Neural cell (in vitro differentiated cells): ENCODE data around the gene GPI. TPM values are rescaled to one million over a fixed set of nuclear protein-coding genes. Genes with fewer than 3 reads are reported as not detected.
"Not testable (repeated sequence)": the region's sequence is repeated elsewhere in the genome, so short reads cannot be mapped to it uniquely, and the experiment has no call there.

Source experiments
- H2AFZ ChIP-seq: fragments of 200-600, 300-800 bp; sonication (generic), shearing (Covaris generic); 2 replicates; pipeline ENCODE4 v1.6.0; 2014; ENCODE audit warnings: low read depth, mild to moderate bottlenecking, antibody characterized with exemption, low read length, moderate library complexity
- H3F3A ChIP-seq: fragments of 200-600 bp; shearing (Covaris generic); 2 replicates; pipeline ENCODE4 v1.6.1; 2016; ENCODE audit warnings: mild to moderate bottlenecking, moderate library complexity, mixed read lengths, antibody characterized with exemption, low read length; ENCODE audit not compliant: insufficient read depth, poor library complexity, severe bottlenecking
- H3K27ac ChIP-seq: fragments of 200-600, 300-800 bp; sonication (generic), shearing (Covaris generic); 2 replicates; pipeline ENCODE4 v1.5.1; 2014; ENCODE audit warnings: mild to moderate bottlenecking, low read length, moderate library complexity
- H3K27me3 ChIP-seq: fragments of 300-800, 200-600 bp; sonication (generic), shearing (Covaris generic); 2 replicates; pipeline ENCODE4 v1.6.0; 2014; ENCODE audit warnings: mild to moderate bottlenecking, low read depth, low read length, moderate library complexity; ENCODE audit not compliant: insufficient read depth
- H3K36me3 ChIP-seq: fragments of 300-800, 200-600 bp; sonication (generic), shearing (Covaris generic); 2 replicates; pipeline ENCODE4 v1.5.1; 2014; ENCODE audit warnings: mild to moderate bottlenecking, antibody characterized with exemption, low read length, moderate library complexity; ENCODE audit not compliant: insufficient read depth
- H3K4me2 ChIP-seq: fragments of 300-800, 200-600 bp; sonication (generic), shearing (Covaris generic); 2 replicates; pipeline ENCODE4 v1.6.0; 2014; ENCODE audit warnings: mild to moderate bottlenecking, low read length
- H3K4me3 ChIP-seq: fragments of 300-800, 200-600 bp; sonication (generic), shearing (Covaris generic); 2 replicates; pipeline ENCODE4 v1.5.1; 2014; ENCODE audit warnings: mild to moderate bottlenecking, low read length, moderate library complexity
- H3K79me2 ChIP-seq: fragments of 200-600 bp; shearing (Covaris generic); replicated peaks from 2 replicates; pipeline ENCODE4 v1.6.0; 2014; ENCODE audit warnings: mild to moderate bottlenecking, low read length, moderate library complexity; ENCODE audit not compliant: insufficient read depth
- H3K9ac ChIP-seq: fragments of 300-800, 200-600 bp; sonication (generic), shearing (Covaris generic); 2 replicates; pipeline ENCODE4 v1.6.1; 2016; ENCODE audit warnings: mild to moderate bottlenecking, low read length, mixed read lengths
- H3K9me2 ChIP-seq: fragments of 200-600 bp; shearing (Covaris generic); 2 replicates; pipeline ENCODE4 v1.6.1; 2016; ENCODE audit warnings: mild to moderate bottlenecking, low read length, mixed read lengths; ENCODE audit not compliant: insufficient read depth
- H3K9me3 ChIP-seq: fragments of 200-600, 300-800 bp; sonication (generic), shearing (Covaris generic); 2 replicates; pipeline ENCODE4 v1.6.1; 2016; ENCODE audit warnings: mild to moderate bottlenecking, mixed run types, low read length, moderate library complexity, mixed read lengths
- H4K20me1 ChIP-seq: fragments of 200-600 bp; shearing (Covaris generic); 2 replicates; pipeline ENCODE4 v1.6.1; 2016; ENCODE audit warnings: mild to moderate bottlenecking, mixed run types; ENCODE audit not compliant: insufficient read depth
- CTCF ChIP-seq: fragments of 450-650 bp; IDR thresholded peaks from 2 replicates; pipeline ENCODE4 v1.5.1; 2014; ENCODE audit warnings: antibody characterized with exemption, mild to moderate bottlenecking, moderate library complexity; ENCODE audit not compliant: poor library complexity, severe bottlenecking
- EP300 ChIP-seq: fragments of 450-650 bp; conservative IDR thresholded peaks from 2 replicates; pipeline ENCODE4 v1.6.1; 2014; ENCODE audit warnings: antibody characterized with exemption, mild to moderate bottlenecking, moderate library complexity; ENCODE audit not compliant: poor library complexity, severe bottlenecking
- EZH2 ChIP-seq: fragments of 200-600, 300-800 bp; shearing (Covaris generic), sonication (generic); IDR thresholded peaks from 2 replicates; pipeline ENCODE4 v1.6.1; 2014; ENCODE audit warnings: antibody characterized with exemption, low read length, borderline replicate concordance, mild to moderate bottlenecking; ENCODE audit not compliant: insufficient read depth, poor library complexity, severe bottlenecking
- MXI1 ChIP-seq: fragments of 450-650 bp; conservative IDR thresholded peaks from 2 replicates; pipeline ENCODE4 v1.6.1; 2014; ENCODE audit warnings: antibody characterized with exemption, mild to moderate bottlenecking; ENCODE audit not compliant: poor library complexity, severe bottlenecking
- POLR2AphosphoS5 ChIP-seq: IDR thresholded peaks from 2 replicates; pipeline ENCODE4 v1.6.1; 2012
- RAD21 ChIP-seq: fragments of 450-650 bp; conservative IDR thresholded peaks from 2 replicates; pipeline ENCODE4 v1.6.1; 2014; ENCODE audit warnings: antibody characterized with exemption, mild to moderate bottlenecking, moderate library complexity
- REST ChIP-seq: IDR thresholded peaks from 2 replicates; pipeline ENCODE4 v1.6.1; 2012; ENCODE audit warnings: borderline replicate concordance
- SMC3 ChIP-seq: fragments of 450-650 bp; conservative IDR thresholded peaks from 2 replicates; pipeline ENCODE4 v1.6.1; 2014; ENCODE audit warnings: antibody characterized with exemption, mild to moderate bottlenecking, moderate library complexity; ENCODE audit not compliant: poor library complexity
- TAF1 ChIP-seq: IDR thresholded peaks from 2 replicates; pipeline ENCODE4 v1.6.1; 2012; ENCODE audit warnings: low read depth
- polyA plus RNA-seq: library from polyadenylated mRNA; depleted of rRNA; stranded (reverse); fragments of >200 nt; gene quantifications from 2 replicates; pipeline ENCODE4 v1.2.3, GENCODE V29; 2014

Gene GPI
- polyA plus RNA-seq, 1 donor from 2014 or later: 113 TPM

GRCh38 chr19:34327851-34328250 is 37.1 kb upstream of the GPI start:
- Histone ChIP-seq H3K9me2 (no peaks in the 10 kb centered on the region), H4K20me1 (no peaks in the 10 kb centered on the region), H3K9ac (no peak overlapping the region), H3K79me2 (no peaks in the 10 kb centered on the region), H3K9me3 (no peaks in the 10 kb centered on the region), H3K4me3 (no peak overlapping the region), H3K36me3 (peaks cover 9% of the 10 kb centered on the region), H2AFZ (no peak overlapping the region), H3K27ac (no peak overlapping the region), H3K27me3 (no peaks in the 10 kb centered on the region), H3K4me2 (no peak overlapping the region), H3F3A (no peaks in the 10 kb centered on the region)
- TF ChIP-seq MXI1 (no peak), SMC3 (no peak)

GRCh38 chr19:34328982-34329381 is 36.0 kb upstream of the GPI start:
- Histone ChIP-seq H3K27ac (no peak overlapping the region), H3K36me3 (peaks cover under 1% of the 10 kb centered on the region), H3K4me3 (no peak overlapping the region), H3K9me2 (no peaks in the 10 kb centered on the region), H3K79me2 (no peaks in the 10 kb centered on the region), H3K9me3 (no peaks in the 10 kb centered on the region), H3K9ac (no peak overlapping the region), H3K27me3 (no peaks in the 10 kb centered on the region), H2AFZ (no peak overlapping the region), H4K20me1 (no peaks in the 10 kb centered on the region), H3K4me2 (no peak overlapping the region), H3F3A (no peaks in the 10 kb centered on the region)
- TF ChIP-seq POLR2AphosphoS5 (no peak), MXI1 (no peak), EZH2 (no peak), EP300 (no peak), SMC3 (no peak), REST (no peak), CTCF (no peak), RAD21 (no peak), TAF1 (no peak)

GRCh38 chr19:34330116-34330515 is 34.9 kb upstream of the GPI start:
- H3K9ac ChIP-seq: no peak overlapping the region
- TF ChIP-seq MXI1 (no peak), TAF1 (no peak), CTCF (no peak)
- no peaks in the 10 kb centered on the region for H3K36me3 ChIP-seq
- no peak overlapping the region for H3K4me2 ChIP-seq
- H3K27me3 ChIP-seq: no peaks in the 10 kb centered on the region
- H3K79me2 ChIP-seq: no peaks in the 10 kb centered on the region
- H2AFZ ChIP-seq: no peak overlapping the region
- no peaks in the 10 kb centered on the region for H3K9me2 ChIP-seq
- no peaks in the 10 kb centered on the region for H3F3A ChIP-seq
- no peak overlapping the region for H3K27ac ChIP-seq
- H3K4me3 ChIP-seq: no peak overlapping the region
- no peaks in the 10 kb centered on the region for H3K9me3 ChIP-seq
- H4K20me1 ChIP-seq: no peaks in the 10 kb centered on the region

- not testable (repeated sequence) for H2AFZ ChIP-seq, H4K20me1 ChIP-seq
Measured at GRCh38 chr19:34330596-34330995, 34.4 kb upstream of the GPI start.

More at GRCh38 chr19:34330596-34330995, 34.4 kb upstream of the GPI start:
- H3K9me3 ChIP-seq, H3K27me3 ChIP-seq, H3K79me2 ChIP-seq, H3K4me2 ChIP-seq, H3K36me3 ChIP-seq, H3K27ac ChIP-seq, H3K4me3 ChIP-seq, H3K9me2 ChIP-seq, H3F3A ChIP-seq, H3K9ac ChIP-seq: not testable (repeated sequence)
